Measurements from ENCODE around the gene MADD.

DNA sequence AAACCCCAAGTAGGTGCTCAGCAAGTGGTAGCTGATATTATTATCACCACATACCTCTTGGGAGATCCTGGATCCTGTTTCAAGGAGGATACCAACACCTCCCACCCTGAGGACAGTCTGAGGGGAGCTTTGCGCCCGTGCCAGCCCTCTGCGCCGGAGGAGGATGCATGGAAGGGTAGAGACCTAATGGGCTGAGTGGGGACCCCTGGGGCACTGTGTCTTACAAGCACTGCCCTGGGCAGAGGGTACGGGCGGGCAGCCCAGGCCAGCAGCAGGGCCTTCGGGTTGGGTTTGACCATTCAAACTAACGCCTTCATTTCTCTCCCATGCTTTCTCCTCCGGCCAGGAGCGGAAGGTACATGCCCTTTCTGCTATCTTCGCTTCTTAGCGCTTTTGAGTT lies 56.3 kb downstream of the MADD start:
- TF ChIP-seq, protein P1, sequence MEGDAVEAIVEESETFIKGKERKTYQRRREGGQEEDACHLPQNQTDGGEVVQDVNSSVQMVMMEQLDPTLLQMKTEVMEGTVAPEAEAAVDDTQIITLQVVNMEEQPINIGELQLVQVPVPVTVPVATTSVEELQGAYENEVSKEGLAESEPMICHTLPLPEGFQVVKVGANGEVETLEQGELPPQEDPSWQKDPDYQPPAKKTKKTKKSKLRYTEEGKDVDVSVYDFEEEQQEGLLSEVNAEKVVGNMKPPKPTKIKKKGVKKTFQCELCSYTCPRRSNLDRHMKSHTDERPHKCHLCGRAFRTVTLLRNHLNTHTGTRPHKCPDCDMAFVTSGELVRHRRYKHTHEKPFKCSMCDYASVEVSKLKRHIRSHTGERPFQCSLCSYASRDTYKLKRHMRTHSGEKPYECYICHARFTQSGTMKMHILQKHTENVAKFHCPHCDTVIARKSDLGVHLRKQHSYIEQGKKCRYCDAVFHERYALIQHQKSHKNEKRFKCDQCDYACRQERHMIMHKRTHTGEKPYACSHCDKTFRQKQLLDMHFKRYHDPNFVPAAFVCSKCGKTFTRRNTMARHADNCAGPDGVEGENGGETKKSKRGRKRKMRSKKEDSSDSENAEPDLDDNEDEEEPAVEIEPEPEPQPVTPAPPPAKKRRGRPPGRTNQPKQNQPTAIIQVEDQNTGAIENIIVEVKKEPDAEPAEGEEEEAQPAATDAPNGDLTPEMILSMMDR (IDR thresholded peaks at IDR 0.05), result no peak
- no peak for TF ChIP-seq POLR2A (IDR thresholded peaks at IDR 0.05)

Measured in right lobe of liver (tissue), 4 donors.